ENCODE results near the gene UBE2D1. TPM values are rescaled to one million over a fixed set of nuclear protein-coding genes. Genes with fewer than 3 reads are reported as not detected.

Gene UBE2D1
- total RNA-seq, 1 experiment from 2014 or later = 21.0 TPM

DNA sequence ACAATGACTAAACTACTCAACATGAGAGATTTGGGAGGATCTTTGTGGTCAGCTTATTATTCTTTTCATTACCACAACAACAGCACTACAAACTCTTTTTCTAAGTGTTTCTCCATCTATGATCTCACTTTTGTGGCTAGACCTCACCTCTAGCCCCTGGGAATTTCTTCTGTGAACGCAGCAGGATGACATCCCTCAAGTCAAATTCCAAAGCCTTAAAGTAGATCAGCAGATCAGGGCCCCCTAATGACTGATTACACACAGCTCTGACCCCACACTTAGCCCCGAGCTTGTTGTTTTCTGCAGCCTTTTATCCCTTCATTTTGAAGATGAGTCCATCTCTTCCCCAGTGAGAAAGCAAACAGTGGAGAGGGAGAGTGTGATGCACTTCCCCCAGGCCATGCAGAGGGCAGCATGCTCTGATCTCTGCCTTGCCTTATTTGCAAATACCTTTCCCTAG, 77.7 kb downstream of the UBE2D1 start:
- CTCF ChIA-PET = no interaction called here
- in situ Hi-C loops (cut with HindIII; ENCODE audit: low pct_unique_long_range_greater_than_20kb, low sequenced_read_pairs) = no loop called here

DNA sequence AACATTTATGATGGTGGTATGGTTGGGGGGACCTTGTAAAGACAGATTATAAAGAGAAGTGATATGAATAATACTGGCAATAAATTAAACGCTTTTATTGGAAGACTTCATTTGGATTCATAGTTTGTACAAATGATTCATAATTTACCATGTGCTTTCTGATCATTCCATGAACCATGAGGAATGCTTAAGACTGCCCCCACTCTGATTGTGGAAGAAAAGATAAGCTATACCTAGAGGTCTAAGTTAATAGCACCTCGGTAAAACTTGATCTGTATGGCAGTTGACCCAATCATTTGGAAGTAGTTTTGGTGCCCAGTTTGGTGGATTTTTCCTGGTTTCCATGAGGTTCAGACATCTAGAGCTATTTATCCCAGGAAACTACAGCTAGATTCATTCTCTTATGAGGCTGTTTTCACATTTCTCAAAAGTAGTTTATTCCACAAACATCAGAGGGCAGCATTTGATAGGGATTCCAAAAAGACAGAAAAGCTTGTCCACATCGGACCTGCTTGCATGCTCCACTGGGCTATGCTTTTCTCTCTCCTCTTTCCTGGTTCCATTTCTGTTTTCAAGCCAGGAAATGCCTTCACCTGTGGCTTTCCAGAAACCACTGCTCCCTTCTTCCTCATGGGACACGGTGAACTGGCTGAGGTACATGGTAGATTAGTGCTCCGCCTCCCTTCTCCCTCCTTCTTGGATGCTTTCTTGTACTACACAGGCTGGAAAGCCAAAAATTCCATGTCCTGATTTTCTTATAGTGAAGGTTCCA, 79.7 kb downstream of the UBE2D1 start:
- no peak overlapping the region for H3K4me3 ChIP-seq (ENCODE audit: low read depth in 2 of 2, low read length in 2 of 2)
- DNase-seq (ENCODE audit: low read depth, low spot score) (no peak), ATAC-seq (peak; percentile 77)
- TF ChIP-seq TCF7L2 (IDR thresholded peaks at IDR 0.05; ENCODE audit: low read depth, low read length) (no peak), SIN3A (IDR thresholded peaks at IDR 0.05; ENCODE audit: borderline replicate concordance, insufficient read depth, low read depth, low read length) (no peak), POLR2AphosphoS5 (IDR thresholded peaks at IDR 0.05; ENCODE audit: low read depth, low read length) (no peak)
- TF ChIP-seq, protein P1, sequence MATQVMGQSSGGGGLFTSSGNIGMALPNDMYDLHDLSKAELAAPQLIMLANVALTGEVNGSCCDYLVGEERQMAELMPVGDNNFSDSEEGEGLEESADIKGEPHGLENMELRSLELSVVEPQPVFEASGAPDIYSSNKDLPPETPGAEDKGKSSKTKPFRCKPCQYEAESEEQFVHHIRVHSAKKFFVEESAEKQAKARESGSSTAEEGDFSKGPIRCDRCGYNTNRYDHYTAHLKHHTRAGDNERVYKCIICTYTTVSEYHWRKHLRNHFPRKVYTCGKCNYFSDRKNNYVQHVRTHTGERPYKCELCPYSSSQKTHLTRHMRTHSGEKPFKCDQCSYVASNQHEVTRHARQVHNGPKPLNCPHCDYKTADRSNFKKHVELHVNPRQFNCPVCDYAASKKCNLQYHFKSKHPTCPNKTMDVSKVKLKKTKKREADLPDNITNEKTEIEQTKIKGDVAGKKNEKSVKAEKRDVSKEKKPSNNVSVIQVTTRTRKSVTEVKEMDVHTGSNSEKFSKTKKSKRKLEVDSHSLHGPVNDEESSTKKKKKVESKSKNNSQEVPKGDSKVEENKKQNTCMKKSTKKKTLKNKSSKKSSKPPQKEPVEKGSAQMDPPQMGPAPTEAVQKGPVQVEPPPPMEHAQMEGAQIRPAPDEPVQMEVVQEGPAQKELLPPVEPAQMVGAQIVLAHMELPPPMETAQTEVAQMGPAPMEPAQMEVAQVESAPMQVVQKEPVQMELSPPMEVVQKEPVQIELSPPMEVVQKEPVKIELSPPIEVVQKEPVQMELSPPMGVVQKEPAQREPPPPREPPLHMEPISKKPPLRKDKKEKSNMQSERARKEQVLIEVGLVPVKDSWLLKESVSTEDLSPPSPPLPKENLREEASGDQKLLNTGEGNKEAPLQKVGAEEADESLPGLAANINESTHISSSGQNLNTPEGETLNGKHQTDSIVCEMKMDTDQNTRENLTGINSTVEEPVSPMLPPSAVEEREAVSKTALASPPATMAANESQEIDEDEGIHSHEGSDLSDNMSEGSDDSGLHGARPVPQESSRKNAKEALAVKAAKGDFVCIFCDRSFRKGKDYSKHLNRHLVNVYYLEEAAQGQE (IDR thresholded peaks at IDR 0.05; ENCODE audit: insufficient read depth in 1 of 2, low read depth in 2 of 2, low read length in 1 of 2) = no peak
- TF ChIP-seq, protein P2, sequence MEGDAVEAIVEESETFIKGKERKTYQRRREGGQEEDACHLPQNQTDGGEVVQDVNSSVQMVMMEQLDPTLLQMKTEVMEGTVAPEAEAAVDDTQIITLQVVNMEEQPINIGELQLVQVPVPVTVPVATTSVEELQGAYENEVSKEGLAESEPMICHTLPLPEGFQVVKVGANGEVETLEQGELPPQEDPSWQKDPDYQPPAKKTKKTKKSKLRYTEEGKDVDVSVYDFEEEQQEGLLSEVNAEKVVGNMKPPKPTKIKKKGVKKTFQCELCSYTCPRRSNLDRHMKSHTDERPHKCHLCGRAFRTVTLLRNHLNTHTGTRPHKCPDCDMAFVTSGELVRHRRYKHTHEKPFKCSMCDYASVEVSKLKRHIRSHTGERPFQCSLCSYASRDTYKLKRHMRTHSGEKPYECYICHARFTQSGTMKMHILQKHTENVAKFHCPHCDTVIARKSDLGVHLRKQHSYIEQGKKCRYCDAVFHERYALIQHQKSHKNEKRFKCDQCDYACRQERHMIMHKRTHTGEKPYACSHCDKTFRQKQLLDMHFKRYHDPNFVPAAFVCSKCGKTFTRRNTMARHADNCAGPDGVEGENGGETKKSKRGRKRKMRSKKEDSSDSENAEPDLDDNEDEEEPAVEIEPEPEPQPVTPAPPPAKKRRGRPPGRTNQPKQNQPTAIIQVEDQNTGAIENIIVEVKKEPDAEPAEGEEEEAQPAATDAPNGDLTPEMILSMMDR (IDR thresholded peaks at IDR 0.05) = peak; percentile 44
- CTCF ChIA-PET = interaction anchor here (1.1 kb wide), 1 partner anchor 116 kb away, joined by 5 read pairs; no protein-coding TSS in a partner anchor
- H3K27ac ChIP-seq (ENCODE audit: low read length) = no peak overlapping the region
- no TSS peak for BruUV-seq (replicated peaks)
- in situ Hi-C loops (cut with HindIII; ENCODE audit: low pct_unique_long_range_greater_than_20kb, low sequenced_read_pairs) (no loop called here), intact Hi-C loops (cut with micrococcal nuclease; ENCODE audit: unreplicated experiment) (no loop called here)
- no peaks in the 10 kb centered on the region for H3K4me1 ChIP-seq (ENCODE audit: control insufficient read depth, insufficient read depth, low read length)
- H3K9me3 ChIP-seq (ENCODE audit: control insufficient read depth, insufficient read depth, low read depth, low read length) = no peaks in the 10 kb centered on the region
- H3K27me3 ChIP-seq (ENCODE audit: control insufficient read depth, insufficient read depth, low read length) = no peaks in the 10 kb centered on the region
- POLR2A ChIA-PET = no interaction called here
- H3K36me3 ChIP-seq (ENCODE audit: control insufficient read depth, insufficient read depth, low read length) = no peaks in the 10 kb centered on the region

More for the DNA sequence above, 77.7 kb downstream of the UBE2D1 start:
- ATAC-seq = no peak
- intact Hi-C loops (cut with micrococcal nuclease; ENCODE audit: unreplicated experiment) = no loop called here
- Histone ChIP-seq H3K27me3 (ENCODE audit: control insufficient read depth, insufficient read depth, low read length) (no peaks in the 10 kb centered on the region), H3K4me3 (ENCODE audit: low read depth in 2 of 2, low read length in 2 of 2) (no peak overlapping the region), H3K4me1 (ENCODE audit: control insufficient read depth, insufficient read depth, low read length) (no peaks in the 10 kb centered on the region), H3K9me3 (ENCODE audit: control insufficient read depth, insufficient read depth, low read depth, low read length) (no peaks in the 10 kb centered on the region), H3K27ac (ENCODE audit: low read length) (no peak overlapping the region), H3K36me3 (ENCODE audit: control insufficient read depth, insufficient read depth, low read length) (no peaks in the 10 kb centered on the region)
- no TSS peak for BruUV-seq (replicated peaks)
- no peak for DNase-seq (ENCODE audit: low read depth, low spot score)
- TF ChIP-seq TCF7L2 (IDR thresholded peaks at IDR 0.05; ENCODE audit: low read depth, low read length) = no peak
- TF ChIP-seq, protein P2 (IDR thresholded peaks at IDR 0.05) = 0 out of 2 replicates have a peak, but pooled peaks have one; percentile 10
- TF ChIP-seq POLR2AphosphoS5 (IDR thresholded peaks at IDR 0.05; ENCODE audit: low read depth, low read length) = no peak
- POLR2A ChIA-PET = no interaction called here

Measured in Panc1 (cell line).